ENCODE data around the gene TMEM273. TPM values are rescaled to one million over a fixed set of nuclear protein-coding genes. Genes with fewer than 3 reads are reported as not detected.
A peak's percentile ranks its signal among the peaks of the same experiment; 100 is the strongest.

Gene TMEM273
- total RNA-seq, 1 donor from 2014 or later: not detected

GRCh38 chr10:49168831-49169500 lies 19.2 kb downstream of the TMEM273 start:
- no peak overlapping the region for H3K4me3 Mint-ChIP-seq
- peaks cover 4% of the 10 kb centered on the region for H3K4me1 Mint-ChIP-seq (ENCODE audit: unreplicated experiment)
- no peak for DNase-seq (ENCODE audit: extremely low spot score, unreplicated experiment)
- peaks cover 22% of the 10 kb centered on the region for H3K27me3 Mint-ChIP-seq
- H3K9me3 Mint-ChIP-seq: no peaks in the 10 kb centered on the region
- no peak overlapping the region for H3K27ac Mint-ChIP-seq
- no peaks in the 10 kb centered on the region for H3K36me3 Mint-ChIP-seq
- TF ChIP-seq, protein P1, sequence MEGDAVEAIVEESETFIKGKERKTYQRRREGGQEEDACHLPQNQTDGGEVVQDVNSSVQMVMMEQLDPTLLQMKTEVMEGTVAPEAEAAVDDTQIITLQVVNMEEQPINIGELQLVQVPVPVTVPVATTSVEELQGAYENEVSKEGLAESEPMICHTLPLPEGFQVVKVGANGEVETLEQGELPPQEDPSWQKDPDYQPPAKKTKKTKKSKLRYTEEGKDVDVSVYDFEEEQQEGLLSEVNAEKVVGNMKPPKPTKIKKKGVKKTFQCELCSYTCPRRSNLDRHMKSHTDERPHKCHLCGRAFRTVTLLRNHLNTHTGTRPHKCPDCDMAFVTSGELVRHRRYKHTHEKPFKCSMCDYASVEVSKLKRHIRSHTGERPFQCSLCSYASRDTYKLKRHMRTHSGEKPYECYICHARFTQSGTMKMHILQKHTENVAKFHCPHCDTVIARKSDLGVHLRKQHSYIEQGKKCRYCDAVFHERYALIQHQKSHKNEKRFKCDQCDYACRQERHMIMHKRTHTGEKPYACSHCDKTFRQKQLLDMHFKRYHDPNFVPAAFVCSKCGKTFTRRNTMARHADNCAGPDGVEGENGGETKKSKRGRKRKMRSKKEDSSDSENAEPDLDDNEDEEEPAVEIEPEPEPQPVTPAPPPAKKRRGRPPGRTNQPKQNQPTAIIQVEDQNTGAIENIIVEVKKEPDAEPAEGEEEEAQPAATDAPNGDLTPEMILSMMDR (conservative IDR thresholded peaks at IDR 0.05): no peak

- Mint-ChIP-seq H3K36me3 (no peaks in the 10 kb centered on the region), H3K4me1 (ENCODE audit: unreplicated experiment) (peaks cover 4% of the 10 kb centered on the region), H3K27ac (no peak overlapping the region), H3K27me3 (peaks cover 27% of the 10 kb centered on the region), H3K9me3 (no peaks in the 10 kb centered on the region), H3K4me3 (no peak overlapping the region)
- DNase-seq (ENCODE audit: extremely low spot score, unreplicated experiment): no peak
- TF ChIP-seq, protein P1 (conservative IDR thresholded peaks at IDR 0.05): no peak
Measured at GRCh38 chr10:49168171-49168540, 20.0 kb downstream of the TMEM273 start.

DNA sequence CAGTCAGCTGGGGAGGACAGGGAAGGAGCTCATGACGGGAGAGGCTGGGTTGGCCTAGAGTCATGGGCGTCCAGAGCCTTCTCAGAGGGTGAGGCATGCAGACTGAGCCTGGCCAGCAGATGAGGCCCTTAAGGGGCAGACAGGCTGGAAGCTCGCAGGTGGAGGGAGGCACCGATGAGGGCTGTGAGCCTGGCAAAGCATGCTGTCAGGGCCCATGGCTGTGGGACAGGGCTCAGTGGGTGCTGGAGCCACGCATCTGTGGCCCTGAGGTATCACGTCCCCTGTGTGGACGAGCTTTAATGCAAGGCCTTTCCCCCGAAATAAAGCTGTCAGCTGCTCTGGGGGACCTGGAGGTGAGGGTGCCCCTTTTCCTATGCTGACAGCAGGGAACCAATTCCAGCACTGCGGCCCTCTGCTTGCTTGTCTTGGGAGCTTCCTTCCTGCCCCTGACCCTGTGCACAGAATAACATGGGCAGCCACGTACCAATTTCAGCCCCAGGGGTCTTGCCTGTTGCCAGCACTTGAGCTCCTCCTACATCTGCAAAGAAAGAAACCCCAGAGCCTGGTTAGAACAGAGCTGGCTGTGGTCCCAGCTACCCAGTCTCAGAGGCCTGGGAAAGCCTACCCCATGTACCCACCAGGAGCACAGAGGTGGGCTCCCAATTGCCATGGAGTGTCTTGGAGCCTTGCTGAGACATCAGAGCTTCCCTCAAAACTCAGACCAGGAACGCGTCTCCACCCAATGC lies 20.6 kb downstream of the TMEM273 start:
- Mint-ChIP-seq H3K36me3 (no peaks in the 10 kb centered on the region), H3K9me3 (no peaks in the 10 kb centered on the region), H3K27ac (no peak overlapping the region), H3K4me3 (no peak overlapping the region), H3K27me3 (peaks cover 27% of the 10 kb centered on the region), H3K4me1 (ENCODE audit: unreplicated experiment) (peaks cover 4% of the 10 kb centered on the region)
- DNase-seq (ENCODE audit: extremely low spot score, unreplicated experiment): peak; percentile 49
- TF ChIP-seq, protein P1 (conservative IDR thresholded peaks at IDR 0.05): no peak

DNA sequence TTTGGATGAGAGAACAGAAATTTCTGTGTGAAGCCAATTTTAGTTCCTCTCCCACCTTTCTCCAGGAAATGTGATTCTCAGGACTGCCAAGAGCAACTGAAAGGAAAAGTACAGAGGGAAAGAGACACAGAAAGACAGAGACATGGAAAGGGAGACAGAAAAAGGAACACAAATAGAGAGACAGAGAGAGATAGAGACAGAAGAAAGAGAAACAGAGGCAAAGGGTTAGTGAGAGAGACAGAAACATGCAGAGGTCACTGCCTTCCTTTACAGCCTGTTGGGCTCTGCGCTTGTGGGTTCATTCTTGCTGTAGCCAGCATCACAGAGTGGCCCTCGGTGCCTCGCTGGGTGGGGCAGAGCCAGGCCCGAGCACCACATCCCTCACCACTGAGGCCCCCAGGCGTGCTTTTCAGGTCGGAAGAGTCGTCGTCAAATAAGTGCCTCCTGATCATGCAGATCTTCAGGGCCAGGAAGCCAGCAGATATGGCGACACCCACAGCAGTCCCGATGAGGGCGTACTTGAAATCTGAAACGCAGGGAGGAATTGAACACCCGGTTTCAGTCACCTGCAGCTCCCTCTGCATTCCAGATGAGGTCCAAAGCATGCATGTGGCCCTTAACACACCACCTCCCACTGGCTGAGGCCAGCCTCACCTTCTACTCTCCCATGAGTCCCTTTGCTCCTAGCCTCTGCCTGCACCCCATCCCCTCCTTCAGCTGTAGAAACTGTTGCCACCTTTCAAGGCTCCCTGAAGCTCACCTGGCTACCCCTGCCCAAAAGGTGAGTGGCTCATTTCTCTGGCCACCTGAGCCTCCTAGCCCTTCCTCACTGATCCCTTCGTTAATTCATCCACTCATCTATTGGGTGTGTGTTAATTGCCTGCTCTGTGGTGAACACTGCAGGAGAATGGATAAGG lies 21.4 kb downstream of the TMEM273 start:
- no peak overlapping the region for H3K27ac Mint-ChIP-seq
- H3K9me3 Mint-ChIP-seq: no peaks in the 10 kb centered on the region
- peaks cover 4% of the 10 kb centered on the region for H3K4me1 Mint-ChIP-seq (ENCODE audit: unreplicated experiment)
- no peak overlapping the region for H3K4me3 Mint-ChIP-seq
- H3K36me3 Mint-ChIP-seq: no peaks in the 10 kb centered on the region
- TF ChIP-seq, protein P1 (conservative IDR thresholded peaks at IDR 0.05): no peak
- peak; percentile 44 for DNase-seq (ENCODE audit: extremely low spot score, unreplicated experiment)
- H3K27me3 Mint-ChIP-seq: peaks cover 32% of the 10 kb centered on the region

GRCh38 chr10:49165821-49166483 lies 22.2 kb downstream of the TMEM273 start:
- DNase-seq (ENCODE audit: extremely low spot score, unreplicated experiment): no peak
- Mint-ChIP-seq H3K36me3 (no peaks in the 10 kb centered on the region), H3K27me3 (peaks cover 38% of the 10 kb centered on the region)

More at GRCh38 chr10:49165821-49166483, 22.2 kb downstream of the TMEM273 start:
- TF ChIP-seq, protein P1 (conservative IDR thresholded peaks at IDR 0.05): no peak
- H3K4me3 Mint-ChIP-seq: no peak overlapping the region
- no peaks in the 10 kb centered on the region for H3K9me3 Mint-ChIP-seq
- no peak overlapping the region for H3K27ac Mint-ChIP-seq
- peaks cover 4% of the 10 kb centered on the region for H3K4me1 Mint-ChIP-seq (ENCODE audit: unreplicated experiment)

Data from type B pancreatic cell (in vitro differentiated cells).